ENCODE results near the gene LEKR1.

DNA sequence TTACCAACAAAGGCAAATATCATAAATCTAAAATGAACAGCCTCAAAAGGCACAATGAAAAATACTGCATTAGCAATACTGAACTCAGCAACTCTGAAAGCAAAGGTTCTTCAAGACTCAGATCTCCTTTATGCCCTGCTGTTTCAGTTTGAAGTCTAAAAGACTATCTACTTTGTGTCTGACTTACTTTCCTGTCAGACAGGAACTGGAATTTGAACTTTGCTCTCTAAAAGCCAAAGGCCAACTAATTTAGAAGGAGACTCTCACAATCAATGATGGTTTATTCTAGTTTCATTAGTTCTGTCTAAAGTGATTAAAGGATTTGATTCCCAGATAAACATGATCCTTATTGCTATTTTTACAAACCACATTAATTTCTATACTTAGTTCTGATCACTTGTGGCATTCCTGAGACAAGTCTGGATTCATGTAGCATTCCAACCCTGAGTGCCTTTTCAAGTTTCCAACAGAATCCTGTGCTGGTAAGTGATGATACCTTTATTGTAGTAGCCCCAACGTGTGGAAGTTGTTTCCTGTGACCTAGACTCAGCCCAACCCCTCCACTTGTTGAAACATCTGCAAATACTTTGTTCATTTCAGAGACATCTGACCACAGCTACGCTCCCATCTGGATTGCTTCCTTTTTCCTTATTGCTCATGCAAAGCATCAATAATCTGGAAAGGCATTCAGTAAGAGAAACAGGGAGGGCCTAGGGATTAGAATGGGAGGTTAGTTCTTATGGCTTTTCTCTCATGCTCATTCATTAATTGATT, 14.9 kb upstream of the LEKR1 start:
- TF ChIP-seq EZH2 (IDR thresholded peaks at IDR 0.05; ENCODE audit: borderline replicate concordance, low read depth, low read length, severe bottlenecking) (no peak), CTCF (IDR thresholded peaks at IDR 0.05; ENCODE audit: borderline replicate concordance, extremely low read depth, low read length, poor library complexity, severe bottlenecking) (no peak)

Data from DND-41 (cell line).